Fibroblast of lung (primary cell): ENCODE results near the gene UCK2. TPM values are rescaled to one million over a fixed set of nuclear protein-coding genes. Genes with fewer than 3 reads are reported as not detected.

Experiments
- DNase-seq, 2 donors: peaks; one replicate each; pipeline versions ENCODE4 v3.0.0 to v3.0.0-alpha.2; 2010; ENCODE audit warnings: low read depth in 2 of 2
- H2AFZ ChIP-seq: 2 replicates; pipeline ENCODE4 v1.5.1; 2012; ENCODE audit warnings: low read length, control low read depth, inconsistent platforms
- H3K27ac ChIP-seq: 2 replicates; pipeline ENCODE4 v1.5.1; 2011; ENCODE audit warnings: low read length, control low read depth; ENCODE audit not compliant: insufficient read depth
- H3K27me3 ChIP-seq: 2 replicates; pipeline ENCODE4 v1.5.1; 2011; ENCODE audit warnings: mild to moderate bottlenecking, low read length; ENCODE audit not compliant: control insufficient read depth, insufficient read depth
- H3K36me3 ChIP-seq: 2 replicates; pipeline ENCODE4 v1.5.1; 2011; ENCODE audit warnings: low read length; ENCODE audit not compliant: control insufficient read depth, insufficient read depth
- H3K4me1 ChIP-seq: 2 replicates; pipeline ENCODE4 v1.5.1; 2011; ENCODE audit warnings: low read length; ENCODE audit not compliant: control insufficient read depth, insufficient read depth; ENCODE audit errors: extremely low read depth
- H3K4me2 ChIP-seq: 2 replicates; pipeline ENCODE4 v1.5.1; 2011; ENCODE audit warnings: low read length, control low read depth; ENCODE audit not compliant: insufficient read depth; ENCODE audit errors: extremely low read depth
- H3K4me3 ChIP-seq, 4 experiments: fragments of 200-600 bp in 1 of 4; sonication (generic) in 1 of 4; replicated peaks in 1 of 4; 2 replicates each; pipeline ENCODE4 v1.5.1; 2011 to 2016; ENCODE audit warnings: low read length in 4 of 4, low read depth in 3 of 4, mild to moderate bottlenecking in 3 of 4, control low read depth in 2 of 4, inconsistent platforms in 1 of 4, mixed read lengths in 1 of 4; ENCODE audit not compliant: insufficient read depth in 1 of 4; ENCODE audit errors: control extremely low read depth in 1 of 4
- H3K79me2 ChIP-seq: 2 replicates; pipeline ENCODE4 v1.5.1; 2012; ENCODE audit warnings: mild to moderate bottlenecking, low read length, inconsistent platforms; ENCODE audit not compliant: control insufficient read depth, insufficient read depth
- H3K9ac ChIP-seq: 2 replicates; pipeline ENCODE4 v1.5.1; 2011; ENCODE audit warnings: mild to moderate bottlenecking, low read length, control low read depth; ENCODE audit not compliant: insufficient read depth
- H3K9me3 ChIP-seq: 2 replicates; pipeline ENCODE4 v1.5.1; 2012; ENCODE audit warnings: low read depth, low read length; ENCODE audit not compliant: control insufficient read depth, insufficient read depth
- H4K20me1 ChIP-seq: 2 replicates; pipeline ENCODE4 v1.5.1; 2011; ENCODE audit warnings: low read length; ENCODE audit not compliant: control insufficient read depth, insufficient read depth; ENCODE audit errors: extremely low read depth
- EZH2 ChIP-seq: IDR thresholded peaks from 2 replicates; pipeline ENCODE4 v1.5.1; 2012; ENCODE audit warnings: low read length, control low read depth, mild to moderate bottlenecking; ENCODE audit errors: missing control alignments
- polyA plus RNA-seq, 2 donors: library from polyadenylated mRNA; depleted of rRNA in 1 of 2; stranded (reverse) in 1 of 2; unstranded in 1 of 2; fragments of >200 nt; gene quantifications; 2 replicates each; pipeline ENCODE4 v1.2.1, GENCODE V29; 2011 to 2012; ENCODE audit warnings: missing spikeins in 1 of 2
- total RNA-seq: library from RNA; depleted of rRNA; stranded (reverse); fragments of >200 nt; gene quantifications from 2 replicates; pipeline ENCODE4 v1.2.1, GENCODE V29; 2014
- TF ChIP-seq, protein P1 (sequence below), 2 donors: IDR thresholded peaks in 1 of 2; conservative IDR thresholded peaks in 1 of 2; 1 replicate in 1 of 2; 2 replicates in 1 of 2; pipeline ENCODE4 v1.5.1; 2011 to 2012; ENCODE audit warnings: low read length in 2 of 2, control low read depth in 1 of 2, inconsistent platforms in 1 of 2, low read depth in 1 of 2, mild to moderate bottlenecking in 1 of 2

The UCK2 gene
- total and polyA plus RNA-seq, 2 donors (not counting 1 experiment from before 2014, with no cell fraction given) = 95.1 to 99.0 TPM

DNA sequence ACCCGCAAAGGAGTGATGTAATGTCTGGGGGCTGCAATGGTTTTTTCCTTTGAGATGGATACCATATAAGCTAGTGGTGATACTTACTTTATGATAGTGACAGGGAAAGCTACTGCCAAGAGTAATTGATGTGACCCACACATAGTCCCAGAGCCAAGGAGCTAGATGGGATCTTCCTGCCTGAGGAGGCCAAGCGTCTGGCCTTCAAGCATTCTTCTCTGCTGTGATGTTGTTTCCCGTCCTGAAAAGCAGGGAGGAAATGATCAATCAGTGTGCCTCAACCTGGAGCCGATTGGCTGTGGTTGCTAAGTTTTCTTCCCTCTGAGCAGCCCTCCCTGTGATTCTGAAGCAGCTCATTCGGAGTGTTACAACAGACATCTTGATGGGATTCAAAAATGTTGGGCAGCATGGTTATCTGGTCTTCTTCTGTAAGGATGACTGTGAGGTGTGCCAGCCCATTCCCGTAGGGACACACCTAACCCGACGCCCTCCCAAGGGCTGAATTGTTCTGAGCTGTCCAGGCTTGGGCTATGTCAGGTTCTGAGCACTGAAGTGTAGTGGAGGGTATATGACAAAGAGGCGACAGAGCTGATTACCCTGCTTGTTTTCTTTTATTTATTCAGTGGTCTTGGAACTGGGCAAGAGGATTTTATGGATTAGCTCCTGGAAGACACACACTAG lies 56.7 kb downstream of the UCK2 start:
- H3K79me2 ChIP-seq = peaks cover 87% of the 10 kb centered on the region
- peaks cover 2% of the 10 kb centered on the region for H3K4me1 ChIP-seq
- H3K36me3 ChIP-seq = no peaks in the 10 kb centered on the region
- H3K27ac ChIP-seq = no peak overlapping the region
- H3K9ac ChIP-seq = no peak overlapping the region
- H3K27me3 ChIP-seq = no peaks in the 10 kb centered on the region
- no peak overlapping the region for H3K4me3 ChIP-seq
- DNase-seq = peak in 1 of 2 donors; percentile 55
- TF ChIP-seq, protein P1, sequence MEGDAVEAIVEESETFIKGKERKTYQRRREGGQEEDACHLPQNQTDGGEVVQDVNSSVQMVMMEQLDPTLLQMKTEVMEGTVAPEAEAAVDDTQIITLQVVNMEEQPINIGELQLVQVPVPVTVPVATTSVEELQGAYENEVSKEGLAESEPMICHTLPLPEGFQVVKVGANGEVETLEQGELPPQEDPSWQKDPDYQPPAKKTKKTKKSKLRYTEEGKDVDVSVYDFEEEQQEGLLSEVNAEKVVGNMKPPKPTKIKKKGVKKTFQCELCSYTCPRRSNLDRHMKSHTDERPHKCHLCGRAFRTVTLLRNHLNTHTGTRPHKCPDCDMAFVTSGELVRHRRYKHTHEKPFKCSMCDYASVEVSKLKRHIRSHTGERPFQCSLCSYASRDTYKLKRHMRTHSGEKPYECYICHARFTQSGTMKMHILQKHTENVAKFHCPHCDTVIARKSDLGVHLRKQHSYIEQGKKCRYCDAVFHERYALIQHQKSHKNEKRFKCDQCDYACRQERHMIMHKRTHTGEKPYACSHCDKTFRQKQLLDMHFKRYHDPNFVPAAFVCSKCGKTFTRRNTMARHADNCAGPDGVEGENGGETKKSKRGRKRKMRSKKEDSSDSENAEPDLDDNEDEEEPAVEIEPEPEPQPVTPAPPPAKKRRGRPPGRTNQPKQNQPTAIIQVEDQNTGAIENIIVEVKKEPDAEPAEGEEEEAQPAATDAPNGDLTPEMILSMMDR (conservative IDR thresholded peaks at IDR 0.05 in 1 of 2, IDR thresholded peaks at IDR 0.05 in 1 of 2; ENCODE audit: low read depth in 1 of 2, low read length in 2 of 2) = no peak
- TF ChIP-seq EZH2 = no peak
- no peak overlapping the region for H3K4me2 ChIP-seq
- no peak overlapping the region for H2AFZ ChIP-seq
- H4K20me1 ChIP-seq = no peaks in the 10 kb centered on the region
- H3K9me3 ChIP-seq = no peaks in the 10 kb centered on the region

DNA sequence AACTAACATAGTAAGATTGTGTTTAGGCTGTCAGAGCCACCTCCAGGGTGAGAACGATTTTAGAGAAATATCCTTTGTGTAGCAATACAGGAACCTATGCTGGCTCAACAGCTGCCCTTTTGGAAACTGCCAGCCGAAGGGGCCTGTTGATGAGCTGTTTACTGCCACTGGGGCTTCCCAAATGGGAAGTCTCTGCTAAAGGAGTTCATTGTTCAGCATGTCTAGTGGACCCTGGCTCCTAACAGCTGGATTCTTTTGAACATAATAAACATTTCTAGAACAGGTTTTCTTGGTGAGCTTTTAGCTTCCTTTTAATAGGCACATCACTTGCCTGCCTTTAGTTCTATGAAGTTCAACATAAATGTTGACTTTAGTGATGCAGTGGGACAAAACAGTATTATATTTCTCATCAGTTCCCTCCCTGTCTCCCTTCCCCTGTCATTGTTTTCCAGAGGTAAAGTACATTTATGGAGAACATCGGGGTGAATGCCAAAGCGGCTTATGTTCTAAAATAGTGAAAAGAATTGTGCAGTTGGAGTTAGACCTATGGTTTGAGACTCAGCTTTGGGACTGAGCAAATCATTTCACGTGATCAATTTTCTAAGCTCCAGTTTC lies 57.4 kb downstream of the UCK2 start:
- peaks cover 2% of the 10 kb centered on the region for H3K4me1 ChIP-seq
- no peak overlapping the region for H3K27ac ChIP-seq
- no peak overlapping the region for H3K4me2 ChIP-seq
- H3K9me3 ChIP-seq = no peaks in the 10 kb centered on the region
- DNase-seq = peak in 1 of 2 donors; percentile 17
- H3K4me3 ChIP-seq = no peak overlapping the region
- H2AFZ ChIP-seq = no peak overlapping the region
- no peaks in the 10 kb centered on the region for H4K20me1 ChIP-seq
- H3K79me2 ChIP-seq = peaks cover 86% of the 10 kb centered on the region
- no peaks in the 10 kb centered on the region for H3K36me3 ChIP-seq
- no peaks in the 10 kb centered on the region for H3K27me3 ChIP-seq
- H3K9ac ChIP-seq = no peak overlapping the region
- TF ChIP-seq EZH2 = no peak
- TF ChIP-seq, protein P1 (conservative IDR thresholded peaks at IDR 0.05 in 1 of 2, IDR thresholded peaks at IDR 0.05 in 1 of 2; ENCODE audit: low read depth in 1 of 2, low read length in 2 of 2) = no peak

DNA sequence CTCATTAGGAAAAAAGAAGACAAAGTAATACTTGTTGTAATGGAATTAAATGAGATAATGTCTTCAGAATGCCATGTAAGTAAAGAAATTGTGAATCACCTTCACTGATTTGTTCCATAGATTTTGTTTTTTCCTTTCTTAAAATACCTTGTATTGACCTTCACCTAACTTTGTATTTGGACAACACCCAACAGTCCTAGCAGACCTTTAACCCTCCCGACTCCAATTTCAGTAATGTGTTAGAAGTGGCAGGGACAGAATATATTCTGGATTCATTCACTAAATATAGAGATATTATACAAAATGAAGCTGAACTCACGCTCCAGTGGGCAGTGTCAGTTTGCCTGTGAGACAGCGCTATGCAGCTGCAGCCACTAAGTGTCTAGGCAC lies 57.9 kb downstream of the UCK2 start:
- Histone ChIP-seq H3K79me2 (peaks cover 85% of the 10 kb centered on the region), H2AFZ (no peak overlapping the region), H3K9me3 (no peaks in the 10 kb centered on the region), H3K36me3 (no peaks in the 10 kb centered on the region), H4K20me1 (no peaks in the 10 kb centered on the region), H3K4me3 (no peak overlapping the region), H3K9ac (no peak overlapping the region), H3K27ac (no peak overlapping the region), H3K4me1 (peaks cover 2% of the 10 kb centered on the region), H3K4me2 (no peak overlapping the region), H3K27me3 (no peaks in the 10 kb centered on the region)
- TF ChIP-seq, protein P1 (conservative IDR thresholded peaks at IDR 0.05 in 1 of 2, IDR thresholded peaks at IDR 0.05 in 1 of 2; ENCODE audit: low read depth in 1 of 2, low read length in 2 of 2) = no peak
- no peak for TF ChIP-seq EZH2
- no peak for DNase-seq
